Activated CD4-positive, alpha-beta T cell treated with anti-CD3 and anti-CD28 coated beads, Interleukin-2, amount 10 ng/mL, durations not matched to agents 24 days and 14 days (primary cell): Measurements from ENCODE around the gene STK17B. TPM values are rescaled to one million over a fixed set of nuclear protein-coding genes. Genes with fewer than 3 reads are reported as not detected.
"Not testable (repeated sequence)": the region's sequence is repeated elsewhere in the genome, so short reads cannot be mapped to it uniquely, and the experiment has no call there.

Experiments used
- DNase-seq: peaks from one replicate; pipeline ENCODE4 v3.0.0; 2022
- H3K27ac Mint-ChIP-seq: one replicate; pipeline ENCODE4 v1.8.0; 2022; ENCODE audit warnings: mild to moderate bottlenecking, mixed read lengths
- H3K27me3 Mint-ChIP-seq: one replicate; pipeline ENCODE4 v1.8.0; 2022; ENCODE audit warnings: mixed read lengths
- H3K36me3 Mint-ChIP-seq: one replicate; pipeline ENCODE4 v1.8.0; 2022; ENCODE audit warnings: low read depth, mild to moderate bottlenecking, mixed read lengths
- H3K4me1 Mint-ChIP-seq: one replicate; pipeline ENCODE4 v1.8.0; 2021; ENCODE audit warnings: mixed read lengths
- H3K4me3 Mint-ChIP-seq: one replicate; pipeline ENCODE4 v1.8.0; 2022; ENCODE audit warnings: mild to moderate bottlenecking, moderate library complexity, mixed read lengths
- H3K9me3 Mint-ChIP-seq: one replicate; pipeline ENCODE4 v1.8.0; 2021; ENCODE audit warnings: mixed read lengths
- intact Hi-C: fragments of 100-400 bp; cut with micrococcal nuclease; formaldehyde crosslinking; loops from one replicate; pipeline ENCODE4 v1.15.1; 2023
- total RNA-seq: library from RNA; stranded (reverse); gene quantifications from 2 replicates; pipeline ENCODE4 v1.2.3, GENCODE V29; 2022

The STK17B gene
- total RNA-seq, 1 donor from 2014 or later: 131 TPM

DNA sequence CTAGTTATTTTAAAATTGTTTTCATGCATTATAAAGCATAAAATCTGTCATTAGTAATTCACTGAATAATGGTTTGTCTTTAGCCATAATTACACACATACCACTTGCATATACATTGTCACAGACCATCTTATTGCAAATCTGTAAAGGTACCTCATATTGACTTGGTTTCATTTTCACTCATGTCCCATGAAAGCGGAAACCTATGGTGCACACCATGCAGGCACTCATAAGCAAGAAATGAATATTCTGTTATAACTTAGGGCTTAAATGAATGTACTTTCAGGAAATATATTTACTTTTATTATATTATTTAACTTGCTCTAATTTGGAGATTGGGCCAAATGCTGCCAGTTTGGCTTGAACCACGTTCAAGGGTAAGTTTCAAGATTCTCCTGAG lies 29.2 kb upstream of the STK17B start:
- Mint-ChIP-seq H3K27me3 (no peaks in the 10 kb centered on the region), H3K9me3 (peaks cover 11% of the 10 kb centered on the region), H3K27ac (peak overlapping the region; percentile 90), H3K4me3 (peak overlapping the region; percentile 55), H3K4me1 (peaks cover 35% of the 10 kb centered on the region), H3K36me3 (peaks cover 3% of the 10 kb centered on the region)
- DNase-seq: peak; percentile 85
- intact Hi-C loops: loop anchor here (1.0 to 2.0 kb wide), 6 partner anchors 11 to 88 kb away; no protein-coding TSS in a partner anchor

DNA sequence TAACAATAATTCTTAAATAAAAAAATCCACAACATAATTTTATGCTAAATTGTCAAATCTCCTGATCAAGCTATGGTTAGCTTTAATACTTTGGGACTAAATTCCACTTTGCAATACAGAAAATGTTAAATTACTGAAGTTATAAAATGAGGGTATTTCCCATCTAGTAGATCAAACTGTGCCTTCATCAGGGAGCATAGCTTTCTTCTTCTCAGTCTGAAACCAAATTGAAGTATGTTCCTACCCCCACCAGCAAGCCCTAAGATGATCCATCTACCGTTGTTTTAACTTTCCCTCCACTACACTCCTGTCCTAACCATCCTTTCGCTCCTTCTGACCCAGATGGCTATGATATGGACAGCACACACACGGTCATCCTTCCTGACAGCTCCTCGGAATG lies 24.4 kb upstream of the STK17B start:
- no peak overlapping the region for H3K4me3 Mint-ChIP-seq
- intact Hi-C loops: loop anchor here (1.0 kb wide), 1 partner anchor 9 kb away; no protein-coding TSS in a partner anchor

DNA sequence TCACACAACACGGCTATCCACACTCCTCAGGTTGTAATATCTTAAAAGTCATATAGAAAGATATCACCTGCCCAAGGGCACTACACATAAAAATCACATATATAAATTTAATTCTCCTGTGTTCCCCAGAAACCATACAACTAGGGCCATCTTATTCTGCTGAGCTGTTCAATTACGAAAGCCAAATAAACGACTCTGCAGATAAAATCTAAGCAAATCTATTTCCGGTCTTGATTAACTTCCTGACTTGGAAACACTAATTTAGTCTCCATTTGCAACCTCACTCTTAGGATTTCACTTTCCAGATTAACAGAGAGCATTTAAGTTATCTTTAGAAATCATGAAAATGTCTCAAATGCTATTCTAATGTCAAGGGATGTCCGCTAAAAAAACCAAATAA lies 23.9 kb upstream of the STK17B start:
- Mint-ChIP-seq H3K27me3 (no peaks in the 10 kb centered on the region), H3K4me3 (no peak overlapping the region), H3K27ac (no peak overlapping the region), H3K9me3 (peaks cover 18% of the 10 kb centered on the region), H3K36me3 (peaks cover 1% of the 10 kb centered on the region), H3K4me1 (peaks cover 28% of the 10 kb centered on the region)
- DNase-seq: no peak
- intact Hi-C loops: loop anchor here (1.0 kb wide), 1 partner anchor 9 kb away; no protein-coding TSS in a partner anchor

More for the DNA sequence above, 24.4 kb upstream of the STK17B start:
- H3K4me1 Mint-ChIP-seq: peaks cover 28% of the 10 kb centered on the region
- no peak for DNase-seq
- H3K27ac Mint-ChIP-seq: no peak overlapping the region
- peaks cover 1% of the 10 kb centered on the region for H3K36me3 Mint-ChIP-seq
- no peaks in the 10 kb centered on the region for H3K27me3 Mint-ChIP-seq
- H3K9me3 Mint-ChIP-seq: peaks cover 18% of the 10 kb centered on the region

DNA sequence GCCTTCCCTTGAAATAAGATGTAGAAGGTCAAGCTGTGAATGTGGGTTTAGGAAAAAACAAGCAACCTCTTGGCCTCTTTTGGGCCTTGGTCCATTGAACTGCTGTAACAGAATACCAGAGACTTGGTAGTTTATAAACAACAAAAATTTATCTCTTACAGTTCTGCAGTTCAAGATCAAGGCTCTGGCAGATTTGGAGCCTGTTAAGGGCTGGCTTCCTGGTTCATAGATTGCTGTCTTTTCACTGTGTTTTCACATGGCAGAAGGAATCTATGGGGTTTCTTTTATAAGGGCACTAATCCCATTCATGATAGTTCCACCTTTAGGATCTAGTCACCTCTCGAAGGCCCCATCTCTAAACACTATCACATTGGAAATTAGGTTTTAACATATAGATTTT lies 20.2 kb upstream of the STK17B start:
- Mint-ChIP-seq H3K9me3 (peaks cover 23% of the 10 kb centered on the region), H3K4me1 (peaks cover 21% of the 10 kb centered on the region), H3K27ac (no peak overlapping the region), H3K36me3 (peaks cover 6% of the 10 kb centered on the region), H3K4me3 (no peak overlapping the region), H3K27me3 (no peaks in the 10 kb centered on the region)
- no peak for DNase-seq
- intact Hi-C loops: no loop called here

DNA sequence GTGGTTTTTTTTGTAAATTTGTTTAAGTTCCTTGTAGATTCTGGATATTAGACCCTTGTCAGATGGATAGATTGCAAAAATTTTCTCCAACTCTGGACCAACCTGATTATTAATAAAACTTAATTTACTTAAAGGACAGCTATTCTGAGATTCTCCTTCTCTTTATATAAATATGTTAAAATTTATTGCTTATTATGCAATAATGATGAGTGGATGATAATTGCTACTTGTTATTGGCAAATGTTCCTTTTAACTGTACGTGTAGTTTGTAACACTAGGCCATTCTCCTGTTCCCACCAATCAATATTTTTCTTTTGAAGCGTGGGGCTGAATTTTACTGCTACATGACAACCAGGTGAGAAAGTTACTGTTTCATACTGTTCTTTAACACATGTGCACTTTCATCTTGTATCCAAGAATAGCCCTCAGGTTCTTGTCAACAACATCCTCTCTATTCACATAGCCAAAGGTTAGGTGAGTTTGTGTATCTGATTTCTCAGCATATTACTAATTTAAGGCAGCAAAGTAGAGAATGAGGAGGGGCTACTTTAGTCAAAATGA lies 16.6 kb upstream of the STK17B start:
- H3K9me3 Mint-ChIP-seq: peaks cover 26% of the 10 kb centered on the region
- DNase-seq: no peak
- intact Hi-C loops: no loop called here
- peaks cover 27% of the 10 kb centered on the region for H3K4me1 Mint-ChIP-seq
- H3K27ac Mint-ChIP-seq: no peak overlapping the region
- no peak overlapping the region for H3K4me3 Mint-ChIP-seq
- H3K27me3 Mint-ChIP-seq: no peaks in the 10 kb centered on the region
- peaks cover 11% of the 10 kb centered on the region for H3K36me3 Mint-ChIP-seq

DNA sequence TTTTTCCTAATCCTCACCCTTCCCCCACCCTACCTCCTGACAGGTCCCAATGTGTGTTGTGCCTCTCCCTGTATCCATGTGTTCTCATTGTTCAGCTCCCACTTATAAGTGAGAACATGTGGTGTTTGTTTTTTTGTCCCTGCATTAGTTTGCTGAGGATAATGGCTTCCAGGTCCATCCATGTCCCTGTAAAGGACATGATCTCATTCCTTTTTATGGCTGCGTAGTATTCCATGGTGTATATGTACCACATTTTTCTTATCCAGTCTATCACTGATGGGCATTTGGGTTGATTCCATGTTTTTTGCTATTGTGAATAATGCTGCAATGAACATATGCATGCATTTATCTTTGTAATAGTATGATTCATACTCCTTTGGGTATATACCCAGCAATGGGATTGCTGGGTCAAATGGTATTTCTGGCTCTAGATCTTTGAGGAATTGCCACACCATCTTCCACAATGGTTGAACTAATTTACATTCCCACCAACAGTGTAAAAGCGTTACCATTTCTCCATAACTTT lies 15.9 kb upstream of the STK17B start:
- Mint-ChIP-seq H3K4me1 (peaks cover 34% of the 10 kb centered on the region), H3K36me3 (peaks cover 11% of the 10 kb centered on the region), H3K9me3 (peaks cover 21% of the 10 kb centered on the region)
- intact Hi-C loops, H3K4me3 Mint-ChIP-seq, H3K27ac Mint-ChIP-seq, DNase-seq, H3K27me3 Mint-ChIP-seq: not testable (repeated sequence)

DNA sequence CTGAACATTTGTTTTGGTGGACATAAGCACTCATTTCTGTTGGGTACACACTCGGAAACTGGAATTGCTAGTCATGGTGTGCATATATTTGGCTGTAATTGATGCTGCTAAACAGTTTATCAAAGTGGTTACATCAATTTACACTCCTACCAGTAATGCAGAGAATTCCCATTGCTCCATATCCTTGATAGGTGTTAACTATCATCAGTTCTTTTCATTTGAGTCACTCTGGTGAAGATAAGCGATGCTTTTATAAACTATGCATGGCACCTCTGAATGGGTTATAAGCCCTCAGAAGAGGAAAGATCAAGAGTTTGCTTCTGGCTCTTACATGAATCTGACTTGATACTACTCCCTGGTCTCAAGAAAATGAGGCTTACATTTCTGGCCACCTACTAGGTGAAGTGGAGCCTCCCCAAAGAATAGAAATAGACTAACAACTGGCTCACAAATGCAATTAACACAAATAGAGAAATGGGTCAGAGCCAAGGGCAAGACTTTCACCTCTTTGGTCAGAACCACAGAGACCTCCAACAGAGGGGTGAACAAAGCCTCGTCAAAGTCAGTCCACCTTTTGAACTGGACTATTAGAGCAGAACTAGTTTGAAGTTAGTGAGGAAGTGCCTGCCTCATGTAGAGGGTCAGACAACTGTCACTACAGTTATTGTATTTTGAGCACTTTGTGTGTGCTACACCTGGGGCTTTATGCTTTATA lies 15.0 kb upstream of the STK17B start:
- Mint-ChIP-seq H3K27ac (no peak overlapping the region), H3K9me3 (peaks cover 21% of the 10 kb centered on the region), H3K27me3 (no peaks in the 10 kb centered on the region), H3K36me3 (peaks cover 11% of the 10 kb centered on the region), H3K4me3 (no peak overlapping the region), H3K4me1 (peaks cover 41% of the 10 kb centered on the region)
- intact Hi-C loops: loop anchor here (1.0 kb wide), 1 partner anchor 9 kb away; no protein-coding TSS in a partner anchor
- DNase-seq: no peak

DNA sequence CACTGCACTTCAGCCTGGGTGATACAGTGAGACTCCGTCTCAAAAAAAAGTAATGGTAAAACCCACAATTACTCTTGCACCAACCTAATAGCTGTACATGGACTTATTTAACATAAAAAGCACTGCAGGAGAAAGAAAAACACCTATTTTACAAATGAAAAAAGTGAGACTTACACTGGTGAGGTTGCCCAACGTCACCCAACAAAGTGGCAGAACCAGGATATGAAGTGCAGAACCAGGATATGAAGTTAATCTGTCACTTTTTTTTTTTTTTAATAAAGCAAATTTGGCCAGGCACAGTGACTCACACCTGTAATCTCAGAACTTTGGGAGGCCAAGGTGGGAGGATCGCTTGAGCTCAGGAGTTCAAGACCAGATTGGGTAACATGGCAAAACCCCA lies 13.5 kb upstream of the STK17B start:
- H3K9me3 Mint-ChIP-seq: peaks cover 18% of the 10 kb centered on the region
- no peak for DNase-seq
- no peak overlapping the region for H3K4me3 Mint-ChIP-seq
- intact Hi-C loops: no loop called here
- peaks cover 45% of the 10 kb centered on the region for H3K4me1 Mint-ChIP-seq
- no peaks in the 10 kb centered on the region for H3K27me3 Mint-ChIP-seq
- peaks cover 11% of the 10 kb centered on the region for H3K36me3 Mint-ChIP-seq
- H3K27ac Mint-ChIP-seq: no peak overlapping the region

DNA sequence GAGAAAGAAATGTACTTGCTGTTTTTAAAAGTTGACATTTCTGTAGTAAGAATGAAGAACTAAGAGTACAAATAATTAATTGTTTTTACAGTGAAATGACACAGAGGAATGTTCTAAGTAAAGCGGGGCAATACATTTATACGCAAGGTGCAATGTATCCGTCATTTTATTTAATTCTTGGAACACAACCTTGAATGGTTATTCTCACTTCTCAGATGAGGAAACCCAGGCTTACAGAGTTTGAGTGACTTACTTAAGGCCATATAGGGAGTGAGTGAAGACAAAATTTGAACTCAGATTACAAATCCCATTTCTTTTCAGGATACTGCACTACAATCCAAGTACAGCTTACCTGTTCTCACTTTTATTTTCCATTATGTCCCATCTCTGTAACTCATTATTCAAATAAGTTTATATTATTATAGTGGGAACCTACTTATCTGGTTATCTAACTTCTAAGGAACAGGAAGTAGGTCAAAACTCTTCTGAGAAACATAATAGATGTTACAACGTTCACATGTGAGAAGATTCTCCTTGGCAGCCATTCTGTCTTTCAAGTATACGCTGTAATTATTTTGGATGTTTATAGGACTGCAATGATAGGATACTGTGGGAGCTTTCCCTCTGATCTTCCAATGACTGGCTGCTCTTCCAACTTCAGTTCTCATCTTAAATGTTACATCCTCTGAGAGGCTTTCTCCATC lies 12.3 kb upstream of the STK17B start:
- H3K27me3 Mint-ChIP-seq: no peaks in the 10 kb centered on the region
- peak overlapping the region; percentile 98 for H3K27ac Mint-ChIP-seq
- intact Hi-C loops: no loop called here
- peaks cover 18% of the 10 kb centered on the region for H3K9me3 Mint-ChIP-seq
- no peak for DNase-seq
- H3K36me3 Mint-ChIP-seq: peaks cover 15% of the 10 kb centered on the region
- H3K4me3 Mint-ChIP-seq: peak overlapping the region; percentile 84
- H3K4me1 Mint-ChIP-seq: peaks cover 52% of the 10 kb centered on the region

DNA sequence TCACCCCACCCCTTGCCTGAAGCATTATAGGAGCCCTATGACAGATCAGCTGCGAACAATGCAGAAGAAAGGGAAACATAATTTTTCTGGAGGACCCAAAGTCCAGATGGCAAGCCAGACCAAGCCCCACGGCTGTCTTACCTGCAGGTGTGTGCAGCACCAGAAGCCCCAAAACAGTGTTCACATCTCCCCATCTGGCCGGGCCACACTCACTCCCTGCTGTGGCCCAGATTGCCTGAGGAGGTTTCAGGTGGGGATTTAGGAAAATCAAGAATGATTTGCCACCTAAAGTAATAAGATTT lies 11.7 kb upstream of the STK17B start:
- intact Hi-C loops: no loop called here
- peaks cover 15% of the 10 kb centered on the region for H3K36me3 Mint-ChIP-seq
- no peak for DNase-seq
- H3K27ac Mint-ChIP-seq: peak overlapping the region; percentile 98
- peak overlapping the region; percentile 84 for H3K4me3 Mint-ChIP-seq
- no peaks in the 10 kb centered on the region for H3K27me3 Mint-ChIP-seq
- peaks cover 18% of the 10 kb centered on the region for H3K9me3 Mint-ChIP-seq
- peaks cover 55% of the 10 kb centered on the region for H3K4me1 Mint-ChIP-seq

DNA sequence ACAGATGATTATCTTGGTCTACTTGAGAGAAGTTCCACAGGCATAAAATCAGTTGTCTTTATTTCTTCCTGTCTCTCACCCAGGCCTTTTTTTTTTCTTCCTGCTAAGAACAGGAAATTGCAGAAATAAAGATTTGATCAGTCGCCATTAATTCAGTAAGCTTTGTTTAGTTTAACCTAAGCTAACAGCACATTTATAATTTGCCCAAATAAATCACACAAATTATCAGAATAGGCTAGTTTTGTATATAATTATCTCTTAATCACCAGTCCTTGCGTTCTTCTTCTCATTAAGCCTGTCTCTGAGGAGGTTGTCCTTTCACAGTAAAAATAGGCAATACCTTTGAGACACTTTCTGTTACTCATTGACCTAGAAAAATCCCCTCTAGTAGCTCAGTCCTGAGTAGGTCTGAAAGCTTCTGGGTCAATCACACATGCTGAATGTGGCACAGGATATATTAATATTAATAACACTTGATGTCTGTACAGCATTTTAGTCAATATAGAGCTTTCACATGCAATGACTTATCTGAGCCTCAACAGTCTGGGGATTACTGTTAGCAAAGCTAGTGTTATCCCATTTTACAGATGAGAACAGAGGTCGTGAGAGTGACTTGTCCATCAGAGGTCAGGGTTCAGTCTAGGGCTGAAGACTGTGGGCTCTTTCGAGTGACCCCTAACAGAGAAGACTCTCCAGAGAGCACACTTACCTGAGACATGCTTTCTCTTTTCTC lies 11.2 kb upstream of the STK17B start:
- intact Hi-C loops: loop anchor here (1.0 kb wide), 2 partner anchors 18 to 29 kb away; no protein-coding TSS in a partner anchor
- H3K4me3 Mint-ChIP-seq: peak overlapping the region; percentile 84
- no peak for DNase-seq
- no peaks in the 10 kb centered on the region for H3K27me3 Mint-ChIP-seq
- peaks cover 18% of the 10 kb centered on the region for H3K9me3 Mint-ChIP-seq
- peak overlapping the region; percentile 98 for H3K27ac Mint-ChIP-seq
- H3K36me3 Mint-ChIP-seq: peaks cover 13% of the 10 kb centered on the region
- H3K4me1 Mint-ChIP-seq: peaks cover 57% of the 10 kb centered on the region

DNA sequence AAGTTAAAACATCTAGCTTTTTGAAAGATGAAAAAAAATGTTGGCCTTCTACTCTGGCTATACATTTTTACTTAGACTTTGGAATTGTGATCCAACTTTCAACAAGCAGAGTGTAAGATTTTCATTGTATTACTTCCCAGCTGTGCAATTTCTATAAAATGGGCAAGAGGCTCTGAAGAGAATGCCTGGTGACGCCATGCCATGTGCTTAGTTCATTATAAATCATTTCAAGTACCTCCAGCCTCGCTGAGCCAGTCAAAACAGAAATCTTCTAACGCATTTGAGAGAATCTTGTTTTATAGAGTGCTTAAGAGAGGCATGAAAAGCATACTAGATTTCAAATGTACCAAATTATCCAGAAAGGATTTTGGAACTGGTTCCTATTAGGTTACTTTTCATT lies 10.1 kb upstream of the STK17B start:
- Mint-ChIP-seq H3K4me3 (no peak overlapping the region), H3K9me3 (peaks cover 12% of the 10 kb centered on the region), H3K27ac (no peak overlapping the region), H3K36me3 (peaks cover 9% of the 10 kb centered on the region), H3K4me1 (peaks cover 65% of the 10 kb centered on the region), H3K27me3 (no peaks in the 10 kb centered on the region)
- DNase-seq: no peak
- intact Hi-C loops: no loop called here

DNA sequence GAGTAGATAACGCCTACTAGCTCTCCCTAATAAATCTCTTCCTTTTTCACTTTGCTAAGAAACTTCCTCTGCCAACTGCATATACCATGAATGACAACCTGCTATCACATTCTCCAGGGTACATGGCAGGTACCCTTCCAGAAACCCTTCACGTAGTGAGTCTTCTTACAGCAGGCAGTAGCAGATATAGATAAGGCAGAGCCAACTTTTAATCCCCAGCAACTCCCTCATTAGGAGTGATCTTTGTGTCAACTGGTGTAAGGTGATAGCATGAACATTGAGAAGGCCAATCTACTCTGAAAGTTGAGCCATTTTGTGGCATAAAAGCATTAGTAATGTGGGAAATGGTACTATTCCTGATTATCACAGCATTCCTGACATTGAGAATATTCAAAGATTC lies 5.7 kb upstream of the STK17B start:
- peak; percentile 67 for DNase-seq
- Mint-ChIP-seq H3K36me3 (peaks cover 7% of the 10 kb centered on the region), H3K9me3 (peaks cover 3% of the 10 kb centered on the region), H3K4me3 (peak overlapping the region; percentile 78), H3K4me1 (peaks cover 73% of the 10 kb centered on the region), H3K27ac (peak overlapping the region; percentile 92), H3K27me3 (no peaks in the 10 kb centered on the region)
- intact Hi-C loops: loop anchor here (1.0 to 10.0 kb wide), 4 partner anchors 23 to 1328 kb away; partner anchors contain the start of gene HSPE1
